ENCODE measurements around the gene GRIP1.

DNA sequence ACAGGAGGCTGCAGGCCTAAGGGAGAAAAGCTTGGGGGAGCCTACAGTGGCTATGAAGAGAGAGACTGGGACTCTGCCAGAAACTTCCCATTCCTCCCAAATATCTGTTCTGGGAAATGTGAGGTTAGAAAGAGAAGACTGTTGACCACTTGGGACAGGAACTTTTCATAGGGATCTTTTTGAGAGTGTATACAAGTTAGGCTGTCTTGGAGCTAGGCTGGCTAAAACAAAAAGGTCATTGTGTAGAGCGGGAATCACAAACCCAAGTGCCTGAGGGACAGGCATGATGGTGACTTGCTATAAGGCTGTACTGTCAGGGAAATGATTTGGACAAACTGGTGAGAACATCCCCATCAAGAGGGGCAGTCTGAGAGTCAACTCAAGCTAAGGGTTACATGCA is 175.1 kb downstream of the GRIP1 start:
- TF ChIP-seq, protein P1, sequence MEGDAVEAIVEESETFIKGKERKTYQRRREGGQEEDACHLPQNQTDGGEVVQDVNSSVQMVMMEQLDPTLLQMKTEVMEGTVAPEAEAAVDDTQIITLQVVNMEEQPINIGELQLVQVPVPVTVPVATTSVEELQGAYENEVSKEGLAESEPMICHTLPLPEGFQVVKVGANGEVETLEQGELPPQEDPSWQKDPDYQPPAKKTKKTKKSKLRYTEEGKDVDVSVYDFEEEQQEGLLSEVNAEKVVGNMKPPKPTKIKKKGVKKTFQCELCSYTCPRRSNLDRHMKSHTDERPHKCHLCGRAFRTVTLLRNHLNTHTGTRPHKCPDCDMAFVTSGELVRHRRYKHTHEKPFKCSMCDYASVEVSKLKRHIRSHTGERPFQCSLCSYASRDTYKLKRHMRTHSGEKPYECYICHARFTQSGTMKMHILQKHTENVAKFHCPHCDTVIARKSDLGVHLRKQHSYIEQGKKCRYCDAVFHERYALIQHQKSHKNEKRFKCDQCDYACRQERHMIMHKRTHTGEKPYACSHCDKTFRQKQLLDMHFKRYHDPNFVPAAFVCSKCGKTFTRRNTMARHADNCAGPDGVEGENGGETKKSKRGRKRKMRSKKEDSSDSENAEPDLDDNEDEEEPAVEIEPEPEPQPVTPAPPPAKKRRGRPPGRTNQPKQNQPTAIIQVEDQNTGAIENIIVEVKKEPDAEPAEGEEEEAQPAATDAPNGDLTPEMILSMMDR (IDR thresholded peaks at IDR 0.05; ENCODE audit: insufficient read depth, low read length) = no peak
- TF ChIP-seq GABPA (IDR thresholded peaks at IDR 0.05; ENCODE audit: low read depth) (no peak), POLR2AphosphoS5 (IDR thresholded peaks at IDR 0.05; ENCODE audit: low read depth) (no peak)
- TF ChIP-seq, protein P2, sequence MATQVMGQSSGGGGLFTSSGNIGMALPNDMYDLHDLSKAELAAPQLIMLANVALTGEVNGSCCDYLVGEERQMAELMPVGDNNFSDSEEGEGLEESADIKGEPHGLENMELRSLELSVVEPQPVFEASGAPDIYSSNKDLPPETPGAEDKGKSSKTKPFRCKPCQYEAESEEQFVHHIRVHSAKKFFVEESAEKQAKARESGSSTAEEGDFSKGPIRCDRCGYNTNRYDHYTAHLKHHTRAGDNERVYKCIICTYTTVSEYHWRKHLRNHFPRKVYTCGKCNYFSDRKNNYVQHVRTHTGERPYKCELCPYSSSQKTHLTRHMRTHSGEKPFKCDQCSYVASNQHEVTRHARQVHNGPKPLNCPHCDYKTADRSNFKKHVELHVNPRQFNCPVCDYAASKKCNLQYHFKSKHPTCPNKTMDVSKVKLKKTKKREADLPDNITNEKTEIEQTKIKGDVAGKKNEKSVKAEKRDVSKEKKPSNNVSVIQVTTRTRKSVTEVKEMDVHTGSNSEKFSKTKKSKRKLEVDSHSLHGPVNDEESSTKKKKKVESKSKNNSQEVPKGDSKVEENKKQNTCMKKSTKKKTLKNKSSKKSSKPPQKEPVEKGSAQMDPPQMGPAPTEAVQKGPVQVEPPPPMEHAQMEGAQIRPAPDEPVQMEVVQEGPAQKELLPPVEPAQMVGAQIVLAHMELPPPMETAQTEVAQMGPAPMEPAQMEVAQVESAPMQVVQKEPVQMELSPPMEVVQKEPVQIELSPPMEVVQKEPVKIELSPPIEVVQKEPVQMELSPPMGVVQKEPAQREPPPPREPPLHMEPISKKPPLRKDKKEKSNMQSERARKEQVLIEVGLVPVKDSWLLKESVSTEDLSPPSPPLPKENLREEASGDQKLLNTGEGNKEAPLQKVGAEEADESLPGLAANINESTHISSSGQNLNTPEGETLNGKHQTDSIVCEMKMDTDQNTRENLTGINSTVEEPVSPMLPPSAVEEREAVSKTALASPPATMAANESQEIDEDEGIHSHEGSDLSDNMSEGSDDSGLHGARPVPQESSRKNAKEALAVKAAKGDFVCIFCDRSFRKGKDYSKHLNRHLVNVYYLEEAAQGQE (IDR thresholded peaks at IDR 0.05; ENCODE audit: insufficient replicate concordance, low read depth) = no peak
